GM23338 (cell line): ENCODE results near the gene RBM38. TPM values are rescaled to one million over a fixed set of nuclear protein-coding genes. Genes with fewer than 3 reads are reported as not detected.

Experiments
- ATAC-seq: fragments of 200-7000 bp; cut with Tn5 transposase; 3 replicates; pipeline ENCODE4 v1.9.1; 2020
- DNase-seq: peaks from one replicate; pipeline ENCODE4 v3.0.0-alpha.2; 2015; ENCODE audit warnings: low spot score
- H2AFZ ChIP-seq: fragments of 200-600 bp; sonication (generic); 2 replicates; pipeline ENCODE4 v1.8.0; 2016; ENCODE audit warnings: antibody characterized with exemption, mild to moderate bottlenecking, moderate library complexity
- H3F3A ChIP-seq: fragments of 200-600 bp; sonication (generic); replicated peaks from 2 replicates; pipeline ENCODE4 v1.8.0; 2017; ENCODE audit warnings: antibody characterized with exemption, mixed run types, low read depth
- H3K27ac ChIP-seq: fragments of 200-600 bp; sonication (generic); 2 replicates; pipeline ENCODE4 v1.6.1; 2016; ENCODE audit warnings: low read depth
- H3K27me3 ChIP-seq: fragments of 200-600 bp; sonication (generic); 2 replicates; pipeline ENCODE4 v1.8.0; 2016; ENCODE audit warnings: mild to moderate bottlenecking, mixed run types, moderate library complexity; ENCODE audit not compliant: insufficient read depth
- H3K36me3 ChIP-seq: fragments of 200-600 bp; sonication (generic); 2 replicates; pipeline ENCODE4 v1.8.0; 2016; ENCODE audit warnings: mild to moderate bottlenecking; ENCODE audit not compliant: insufficient read depth
- H3K4me1 ChIP-seq: fragments of 200-600 bp; sonication (generic); 2 replicates; pipeline ENCODE4 v1.8.0; 2016; ENCODE audit warnings: mild to moderate bottlenecking, moderate library complexity; ENCODE audit not compliant: insufficient read depth
- H3K4me2 ChIP-seq: fragments of 200-600 bp; sonication (generic); 2 replicates; pipeline ENCODE4 v1.7.1; 2017; ENCODE audit warnings: mixed run types
- H3K4me3 ChIP-seq: fragments of 200-600 bp; sonication (generic); 2 replicates; pipeline ENCODE4 v1.6.1; 2016; ENCODE audit warnings: mixed run types
- H3K79me2 ChIP-seq: fragments of 200-600 bp; sonication (generic); replicated peaks from 2 replicates; pipeline ENCODE4 v1.8.0; 2017; ENCODE audit warnings: mild to moderate bottlenecking; ENCODE audit not compliant: insufficient read depth
- H3K9me2 ChIP-seq: fragments of 200-600 bp; sonication (generic); 2 replicates; pipeline ENCODE4 v1.8.0; 2017; ENCODE audit not compliant: insufficient read depth
- H4K20me1 ChIP-seq: fragments of 200-600 bp; sonication (generic); replicated peaks from 2 replicates; pipeline ENCODE4 v1.8.0; 2017; ENCODE audit warnings: mild to moderate bottlenecking; ENCODE audit not compliant: insufficient read depth
- H3K27ac Mint-ChIP-seq: 2 replicates; pipeline ENCODE4 v1.8.0; 2020; ENCODE audit warnings: inconsistent platforms, mild to moderate bottlenecking, moderate library complexity, mixed read lengths
- H3K27me3 Mint-ChIP-seq: 3 replicates; pipeline ENCODE4 v1.8.0; 2022; ENCODE audit warnings: low read depth, mild to moderate bottlenecking, moderate library complexity, mixed read lengths, inconsistent platforms; ENCODE audit not compliant: insufficient read depth, poor library complexity
- H3K36me3 Mint-ChIP-seq: 3 replicates; pipeline ENCODE4 v1.8.0; 2021; ENCODE audit warnings: low read depth, mild to moderate bottlenecking, inconsistent platforms, moderate library complexity, mixed read lengths
- H3K4me1 Mint-ChIP-seq: 3 replicates; pipeline ENCODE4 v1.8.0; 2020; ENCODE audit warnings: mild to moderate bottlenecking, inconsistent platforms, mixed read lengths
- H3K4me3 Mint-ChIP-seq: 3 replicates; pipeline ENCODE4 v1.8.0; 2021; ENCODE audit warnings: moderate library complexity, mild to moderate bottlenecking, inconsistent platforms, mixed read lengths
- H3K9me3 Mint-ChIP-seq: 3 replicates; pipeline ENCODE4 v1.8.0; 2020; ENCODE audit warnings: moderate library complexity, mild to moderate bottlenecking, inconsistent platforms, mixed read lengths
- CREB1 ChIP-seq: fragments of 250-450 bp; sonication (Bioruptor Pico); IDR thresholded peaks from 2 replicates; pipeline ENCODE4 v1.5.0; 2020; ENCODE audit warnings: low read depth, mild to moderate bottlenecking, moderate library complexity
- EZH2 ChIP-seq: fragments of 200-600 bp; sonication (generic); IDR thresholded peaks from one replicate; pipeline ENCODE4 v1.8.0; 2017; ENCODE audit warnings: antibody characterized with exemption, mild to moderate bottlenecking, low read depth; ENCODE audit not compliant: unreplicated experiment
- EZH2phosphoT487 ChIP-seq: fragments of 200-600 bp; sonication (generic); IDR thresholded peaks from one replicate; pipeline ENCODE4 v1.8.1; 2018; ENCODE audit warnings: antibody characterized with exemption; ENCODE audit not compliant: unreplicated experiment
- NANOG ChIP-seq: IDR thresholded peaks from 2 replicates; pipeline ENCODE4 v1.6.1; 2016; ENCODE audit warnings: antibody characterized with exemption, borderline replicate concordance
- POLR2AphosphoS5 ChIP-seq: IDR thresholded peaks from 2 replicates; pipeline ENCODE4 v1.6.1; 2016; ENCODE audit warnings: antibody characterized with exemption, low read depth
- STAT1 ChIP-seq: IDR thresholded peaks from one replicate; pipeline ENCODE4 v1.6.1; 2016; ENCODE audit warnings: antibody characterized with exemption; ENCODE audit not compliant: unreplicated experiment
- ZNF114 ChIP-seq: fragments of 250-450 bp; sonication (Bioruptor Pico); IDR thresholded peaks from 2 replicates; pipeline ENCODE4 v1.5.0; 2020; ENCODE audit warnings: mild to moderate bottlenecking, moderate library complexity
- ZNF331 ChIP-seq: fragments of 250-450 bp; sonication (Bioruptor Pico); IDR thresholded peaks from 2 replicates; pipeline ENCODE4 v1.5.0; 2020; ENCODE audit warnings: low read depth, mild to moderate bottlenecking, moderate library complexity
- polyA plus RNA-seq: library from polyadenylated mRNA; unstranded; fragments of >200 nt; fragmentation: Nextera tagmentation; extraction: Ambion mirVana; gene quantifications from 2 replicates; pipeline ENCODE4 v1.2.1, GENCODE V29; 2016
- total RNA-seq: library from RNA; depleted of rRNA; stranded (reverse); fragments of >200 nt; shearing (Covaris generic); gene quantifications from 2 replicates; pipeline ENCODE4 v1.2.3, GENCODE V29; 2014
- TF ChIP-seq, protein P1 (sequence below), 2 experiments: fragments of 200-600 bp in 1 of 2; sonication (generic) in 1 of 2; conservative IDR thresholded peaks; 2 replicates each; pipeline versions ENCODE4 v1.5.1 to v1.6.1; 2016 to 2017; ENCODE audit warnings: antibody characterized with exemption in 2 of 2, low read depth in 2 of 2, mild to moderate bottlenecking in 2 of 2, moderate library complexity in 1 of 2
- TF ChIP-seq, protein P2 (sequence below): IDR thresholded peaks from one replicate; pipeline ENCODE4 v1.6.1; 2018; ENCODE audit warnings: antibody characterized with exemption; ENCODE audit not compliant: unreplicated experiment
- TF ChIP-seq, protein P3 (sequence below): IDR thresholded peaks from 2 replicates; pipeline ENCODE4 v1.6.1; 2016; ENCODE audit warnings: antibody characterized with exemption
- TF ChIP-seq, protein P4 (sequence below): fragments of 250-450 bp; sonication (Bioruptor Pico); IDR thresholded peaks from 2 replicates; pipeline ENCODE4 v1.5.0; 2020; ENCODE audit warnings: mild to moderate bottlenecking, moderate library complexity

The RBM38 gene
- total and polyA plus RNA-seq, 2 experiments from 2014 or later, result 22.9 to 80.5 TPM

DNA sequence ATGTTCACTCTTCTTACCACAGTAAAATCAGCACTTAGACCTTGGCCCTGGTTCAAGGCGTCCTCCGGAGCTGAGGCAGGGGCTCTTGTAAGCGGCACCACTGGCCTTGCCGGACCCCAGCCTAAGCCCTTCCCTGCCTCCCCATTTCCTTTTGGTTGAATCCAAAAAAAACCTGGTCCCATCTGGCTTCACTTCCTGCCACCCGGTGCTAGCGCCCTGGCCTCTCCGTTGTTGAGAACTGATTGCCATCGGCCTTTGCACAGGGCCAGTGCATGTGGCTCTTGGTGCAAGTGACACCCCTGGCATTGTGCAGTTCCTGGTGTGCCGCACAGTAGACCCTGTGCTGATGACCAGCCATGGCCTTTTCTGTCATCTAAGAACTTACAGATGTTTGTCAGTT, 19.0 kb upstream of the RBM38 start:
- Histone ChIP-seq H3K79me2 (no peaks in the 10 kb centered on the region; the same call in 1 of the 2 replicates), H3K4me3 (no peak overlapping the region), H4K20me1 (peaks cover 20% of the 10 kb centered on the region), H3K4me2 (no peak overlapping the region), H3K36me3 (peaks cover 62% of the 10 kb centered on the region), H3K4me1 (peaks cover 7% of the 10 kb centered on the region), H2AFZ (no peak overlapping the region), H3K9me2 (no peaks in the 10 kb centered on the region), H3K27ac (no peak overlapping the region), H3F3A (no peaks in the 10 kb centered on the region), H3K27me3 (no peaks in the 10 kb centered on the region)
- Mint-ChIP-seq H3K27ac (no peak overlapping the region; the same call in 1 of the 2 replicates), H3K4me1 (peaks cover 21% of the 10 kb centered on the region), H3K9me3 (no peaks in the 10 kb centered on the region), H3K27me3 (peaks cover 10% of the 10 kb centered on the region), H3K36me3 (peaks cover 93% of the 10 kb centered on the region), H3K4me3 (no peak overlapping the region)
- TF ChIP-seq NANOG, result no peak
- no peak for TF ChIP-seq POLR2AphosphoS5
- TF ChIP-seq, protein P1, sequence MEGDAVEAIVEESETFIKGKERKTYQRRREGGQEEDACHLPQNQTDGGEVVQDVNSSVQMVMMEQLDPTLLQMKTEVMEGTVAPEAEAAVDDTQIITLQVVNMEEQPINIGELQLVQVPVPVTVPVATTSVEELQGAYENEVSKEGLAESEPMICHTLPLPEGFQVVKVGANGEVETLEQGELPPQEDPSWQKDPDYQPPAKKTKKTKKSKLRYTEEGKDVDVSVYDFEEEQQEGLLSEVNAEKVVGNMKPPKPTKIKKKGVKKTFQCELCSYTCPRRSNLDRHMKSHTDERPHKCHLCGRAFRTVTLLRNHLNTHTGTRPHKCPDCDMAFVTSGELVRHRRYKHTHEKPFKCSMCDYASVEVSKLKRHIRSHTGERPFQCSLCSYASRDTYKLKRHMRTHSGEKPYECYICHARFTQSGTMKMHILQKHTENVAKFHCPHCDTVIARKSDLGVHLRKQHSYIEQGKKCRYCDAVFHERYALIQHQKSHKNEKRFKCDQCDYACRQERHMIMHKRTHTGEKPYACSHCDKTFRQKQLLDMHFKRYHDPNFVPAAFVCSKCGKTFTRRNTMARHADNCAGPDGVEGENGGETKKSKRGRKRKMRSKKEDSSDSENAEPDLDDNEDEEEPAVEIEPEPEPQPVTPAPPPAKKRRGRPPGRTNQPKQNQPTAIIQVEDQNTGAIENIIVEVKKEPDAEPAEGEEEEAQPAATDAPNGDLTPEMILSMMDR (conservative IDR thresholded peaks at IDR 0.05; ENCODE audit: low read depth in 2 of 2), result no peak
- TF ChIP-seq CREB1 (CRISPR knock-in tag), result no peak
- no peak for TF ChIP-seq ZNF114 (CRISPR knock-in tag)
- TF ChIP-seq, protein P2, sequence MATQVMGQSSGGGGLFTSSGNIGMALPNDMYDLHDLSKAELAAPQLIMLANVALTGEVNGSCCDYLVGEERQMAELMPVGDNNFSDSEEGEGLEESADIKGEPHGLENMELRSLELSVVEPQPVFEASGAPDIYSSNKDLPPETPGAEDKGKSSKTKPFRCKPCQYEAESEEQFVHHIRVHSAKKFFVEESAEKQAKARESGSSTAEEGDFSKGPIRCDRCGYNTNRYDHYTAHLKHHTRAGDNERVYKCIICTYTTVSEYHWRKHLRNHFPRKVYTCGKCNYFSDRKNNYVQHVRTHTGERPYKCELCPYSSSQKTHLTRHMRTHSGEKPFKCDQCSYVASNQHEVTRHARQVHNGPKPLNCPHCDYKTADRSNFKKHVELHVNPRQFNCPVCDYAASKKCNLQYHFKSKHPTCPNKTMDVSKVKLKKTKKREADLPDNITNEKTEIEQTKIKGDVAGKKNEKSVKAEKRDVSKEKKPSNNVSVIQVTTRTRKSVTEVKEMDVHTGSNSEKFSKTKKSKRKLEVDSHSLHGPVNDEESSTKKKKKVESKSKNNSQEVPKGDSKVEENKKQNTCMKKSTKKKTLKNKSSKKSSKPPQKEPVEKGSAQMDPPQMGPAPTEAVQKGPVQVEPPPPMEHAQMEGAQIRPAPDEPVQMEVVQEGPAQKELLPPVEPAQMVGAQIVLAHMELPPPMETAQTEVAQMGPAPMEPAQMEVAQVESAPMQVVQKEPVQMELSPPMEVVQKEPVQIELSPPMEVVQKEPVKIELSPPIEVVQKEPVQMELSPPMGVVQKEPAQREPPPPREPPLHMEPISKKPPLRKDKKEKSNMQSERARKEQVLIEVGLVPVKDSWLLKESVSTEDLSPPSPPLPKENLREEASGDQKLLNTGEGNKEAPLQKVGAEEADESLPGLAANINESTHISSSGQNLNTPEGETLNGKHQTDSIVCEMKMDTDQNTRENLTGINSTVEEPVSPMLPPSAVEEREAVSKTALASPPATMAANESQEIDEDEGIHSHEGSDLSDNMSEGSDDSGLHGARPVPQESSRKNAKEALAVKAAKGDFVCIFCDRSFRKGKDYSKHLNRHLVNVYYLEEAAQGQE, result no peak
- TF ChIP-seq EZH2phosphoT487, result no peak
- TF ChIP-seq, protein P3, sequence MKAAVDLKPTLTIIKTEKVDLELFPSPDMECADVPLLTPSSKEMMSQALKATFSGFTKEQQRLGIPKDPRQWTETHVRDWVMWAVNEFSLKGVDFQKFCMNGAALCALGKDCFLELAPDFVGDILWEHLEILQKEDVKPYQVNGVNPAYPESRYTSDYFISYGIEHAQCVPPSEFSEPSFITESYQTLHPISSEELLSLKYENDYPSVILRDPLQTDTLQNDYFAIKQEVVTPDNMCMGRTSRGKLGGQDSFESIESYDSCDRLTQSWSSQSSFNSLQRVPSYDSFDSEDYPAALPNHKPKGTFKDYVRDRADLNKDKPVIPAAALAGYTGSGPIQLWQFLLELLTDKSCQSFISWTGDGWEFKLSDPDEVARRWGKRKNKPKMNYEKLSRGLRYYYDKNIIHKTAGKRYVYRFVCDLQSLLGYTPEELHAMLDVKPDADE, result no peak
- TF ChIP-seq, protein P4, sequence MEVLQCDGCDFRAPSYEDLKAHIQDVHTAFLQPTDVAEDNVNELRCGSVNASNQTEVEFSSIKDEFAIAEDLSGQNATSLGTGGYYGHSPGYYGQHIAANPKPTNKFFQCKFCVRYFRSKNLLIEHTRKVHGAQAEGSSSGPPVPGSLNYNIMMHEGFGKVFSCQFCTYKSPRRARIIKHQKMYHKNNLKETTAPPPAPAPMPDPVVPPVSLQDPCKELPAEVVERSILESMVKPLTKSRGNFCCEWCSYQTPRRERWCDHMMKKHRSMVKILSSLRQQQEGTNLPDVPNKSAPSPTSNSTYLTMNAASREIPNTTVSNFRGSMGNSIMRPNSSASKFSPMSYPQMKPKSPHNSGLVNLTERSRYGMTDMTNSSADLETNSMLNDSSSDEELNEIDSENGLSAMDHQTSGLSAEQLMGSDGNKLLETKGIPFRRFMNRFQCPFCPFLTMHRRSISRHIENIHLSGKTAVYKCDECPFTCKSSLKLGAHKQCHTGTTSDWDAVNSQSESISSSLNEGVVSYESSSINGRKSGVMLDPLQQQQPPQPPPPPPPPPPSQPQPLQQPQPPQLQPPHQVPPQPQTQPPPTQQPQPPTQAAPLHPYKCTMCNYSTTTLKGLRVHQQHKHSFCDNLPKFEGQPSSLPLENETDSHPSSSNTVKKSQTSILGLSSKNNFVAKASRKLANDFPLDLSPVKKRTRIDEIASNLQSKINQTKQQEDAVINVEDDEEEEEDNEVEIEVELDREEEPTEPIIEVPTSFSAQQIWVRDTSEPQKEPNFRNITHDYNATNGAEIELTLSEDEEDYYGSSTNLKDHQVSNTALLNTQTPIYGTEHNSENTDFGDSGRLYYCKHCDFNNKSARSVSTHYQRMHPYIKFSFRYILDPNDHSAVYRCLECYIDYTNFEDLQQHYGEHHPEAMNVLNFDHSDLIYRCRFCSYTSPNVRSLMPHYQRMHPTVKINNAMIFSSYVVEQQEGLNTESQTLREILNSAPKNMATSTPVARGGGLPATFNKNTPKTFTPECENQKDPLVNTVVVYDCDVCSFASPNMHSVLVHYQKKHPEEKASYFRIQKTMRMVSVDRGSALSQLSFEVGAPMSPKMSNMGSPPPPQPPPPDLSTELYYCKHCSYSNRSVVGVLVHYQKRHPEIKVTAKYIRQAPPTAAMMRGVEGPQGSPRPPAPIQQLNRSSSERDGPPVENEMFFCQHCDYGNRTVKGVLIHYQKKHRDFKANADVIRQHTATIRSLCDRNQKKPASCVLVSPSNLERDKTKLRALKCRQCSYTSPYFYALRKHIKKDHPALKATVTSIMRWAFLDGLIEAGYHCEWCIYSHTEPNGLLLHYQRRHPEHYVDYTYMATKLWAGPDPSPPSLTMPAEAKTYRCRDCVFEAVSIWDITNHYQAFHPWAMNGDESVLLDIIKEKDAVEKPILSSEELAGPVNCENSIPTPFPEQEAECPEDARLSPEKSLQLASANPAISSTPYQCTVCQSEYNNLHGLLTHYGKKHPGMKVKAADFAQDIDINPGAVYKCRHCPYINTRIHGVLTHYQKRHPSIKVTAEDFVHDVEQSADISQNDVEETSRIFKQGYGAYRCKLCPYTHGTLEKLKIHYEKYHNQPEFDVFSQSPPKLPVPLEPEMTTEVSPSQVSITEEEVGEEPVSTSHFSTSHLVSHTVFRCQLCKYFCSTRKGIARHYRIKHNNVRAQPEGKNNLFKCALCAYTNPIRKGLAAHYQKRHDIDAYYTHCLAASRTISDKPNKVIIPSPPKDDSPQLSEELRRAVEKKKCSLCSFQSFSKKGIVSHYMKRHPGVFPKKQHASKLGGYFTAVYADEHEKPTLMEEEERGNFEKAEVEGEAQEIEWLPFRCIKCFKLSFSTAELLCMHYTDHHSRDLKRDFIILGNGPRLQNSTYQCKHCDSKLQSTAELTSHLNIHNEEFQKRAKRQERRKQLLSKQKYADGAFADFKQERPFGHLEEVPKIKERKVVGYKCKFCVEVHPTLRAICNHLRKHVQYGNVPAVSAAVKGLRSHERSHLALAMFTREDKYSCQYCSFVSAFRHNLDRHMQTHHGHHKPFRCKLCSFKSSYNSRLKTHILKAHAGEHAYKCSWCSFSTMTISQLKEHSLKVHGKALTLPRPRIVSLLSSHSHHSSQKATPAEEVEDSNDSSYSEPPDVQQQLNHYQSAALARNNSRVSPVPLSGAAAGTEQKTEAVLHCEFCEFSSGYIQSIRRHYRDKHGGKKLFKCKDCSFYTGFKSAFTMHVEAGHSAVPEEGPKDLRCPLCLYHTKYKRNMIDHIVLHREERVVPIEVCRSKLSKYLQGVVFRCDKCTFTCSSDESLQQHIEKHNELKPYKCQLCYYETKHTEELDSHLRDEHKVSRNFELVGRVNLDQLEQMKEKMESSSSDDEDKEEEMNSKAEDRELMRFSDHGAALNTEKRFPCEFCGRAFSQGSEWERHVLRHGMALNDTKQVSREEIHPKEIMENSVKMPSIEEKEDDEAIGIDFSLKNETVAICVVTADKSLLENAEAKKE (CRISPR knock-in tag), result no peak
- TF ChIP-seq ZNF331 (CRISPR knock-in tag), result no peak
- TF ChIP-seq STAT1, result no peak
- TF ChIP-seq EZH2, result no peak
- ATAC-seq (no peak), DNase-seq (no peak)
